ENCODE data around the gene PROM1.

The PROM1 gene

GRCh38 chr4:15964159-15964558, 119.7 kb downstream of the PROM1 start:
- H3K27ac ChIP-seq = no peak overlapping the region
- no peak for DNase-seq
- H3K36me3 ChIP-seq (replicated peaks) = no peaks in the 10 kb centered on the region
- no peaks in the 10 kb centered on the region for H3K27me3 ChIP-seq (replicated peaks)
- TF ChIP-seq CTCF (IDR thresholded peaks at IDR 0.05; ENCODE audit: low read depth, low read length, missing control alignments) = peak; percentile 27
- no peak overlapping the region for H3K4me3 ChIP-seq (ENCODE audit: low read depth, low read length)
- in situ Hi-C loops (cut with HindIII; ENCODE audit: low pct_ligation_motif_present, low sequenced_read_pairs) = no loop called here

GRCh38 chr4:15963576-15963975, 120.2 kb downstream of the PROM1 start:
- H3K27me3 ChIP-seq (replicated peaks) = no peaks in the 10 kb centered on the region
- H3K27ac ChIP-seq = no peak overlapping the region
- no peak overlapping the region for H3K4me3 ChIP-seq (ENCODE audit: low read depth, low read length)
- H3K36me3 ChIP-seq (replicated peaks) = no peaks in the 10 kb centered on the region
- DNase-seq = no peak
- in situ Hi-C loops (cut with HindIII; ENCODE audit: low pct_ligation_motif_present, low sequenced_read_pairs) = no loop called here
- no peak for TF ChIP-seq CTCF (IDR thresholded peaks at IDR 0.05; ENCODE audit: low read depth, low read length, missing control alignments)

GRCh38 chr4:15963001-15963451, 120.8 kb downstream of the PROM1 start, which contains the start of gene FGFBP2:
FGFBP2 (minus strand) TSS chr4:15963175; CDS start chr4:15963129, 46 bp downstream.
- no peaks in the 10 kb centered on the region for H3K27me3 ChIP-seq (replicated peaks)
- H3K36me3 ChIP-seq (replicated peaks) = no peaks in the 10 kb centered on the region
- DNase-seq = peak; percentile 63
- H3K27ac ChIP-seq = no peak within 1 kb of the TSS
- TF ChIP-seq CTCF (IDR thresholded peaks at IDR 0.05; ENCODE audit: low read depth, low read length, missing control alignments) = peak; percentile 84
- in situ Hi-C loops (cut with HindIII; ENCODE audit: low pct_ligation_motif_present, low sequenced_read_pairs) = no loop called here
- no peak within 1 kb of the TSS for H3K4me3 ChIP-seq (ENCODE audit: low read depth, low read length)

- in situ Hi-C loops (cut with HindIII; ENCODE audit: low pct_ligation_motif_present, low sequenced_read_pairs) = no loop called here
- no peak overlapping the region for H3K27ac ChIP-seq
- H3K4me3 ChIP-seq (ENCODE audit: low read depth, low read length) = no peak overlapping the region
These were observed 121.9 kb downstream of the PROM1 start for GRCh38 chr4:15961781-15962510.

GRCh38 chr4:15958562-15958961, 125.3 kb downstream of the PROM1 start:
- no peak overlapping the region for H3K4me3 ChIP-seq (ENCODE audit: low read depth, low read length)
- no peak for DNase-seq
- H3K27me3 ChIP-seq (replicated peaks) = no peaks in the 10 kb centered on the region
- in situ Hi-C loops (cut with HindIII; ENCODE audit: low pct_ligation_motif_present, low sequenced_read_pairs) = no loop called here
- H3K36me3 ChIP-seq (replicated peaks) = no peaks in the 10 kb centered on the region
- H3K27ac ChIP-seq = no peak overlapping the region
- TF ChIP-seq CTCF (IDR thresholded peaks at IDR 0.05; ENCODE audit: low read depth, low read length, missing control alignments) = no peak

More at GRCh38 chr4:15961781-15962510, 121.9 kb downstream of the PROM1 start:
- DNase-seq = no peak
- no peaks in the 10 kb centered on the region for H3K36me3 ChIP-seq (replicated peaks)
- no peaks in the 10 kb centered on the region for H3K27me3 ChIP-seq (replicated peaks)
- TF ChIP-seq CTCF (IDR thresholded peaks at IDR 0.05; ENCODE audit: low read depth, low read length, missing control alignments) = no peak

All from brain microvascular endothelial cell (primary cell).